Measurements from ENCODE around the gene CCT5. TPM values are rescaled to one million over a fixed set of nuclear protein-coding genes. Genes with fewer than 3 reads are reported as not detected.

Gene CCT5
- polyA plus RNA-seq, 3 donors = 142 to 236 (median 229) TPM

DNA sequence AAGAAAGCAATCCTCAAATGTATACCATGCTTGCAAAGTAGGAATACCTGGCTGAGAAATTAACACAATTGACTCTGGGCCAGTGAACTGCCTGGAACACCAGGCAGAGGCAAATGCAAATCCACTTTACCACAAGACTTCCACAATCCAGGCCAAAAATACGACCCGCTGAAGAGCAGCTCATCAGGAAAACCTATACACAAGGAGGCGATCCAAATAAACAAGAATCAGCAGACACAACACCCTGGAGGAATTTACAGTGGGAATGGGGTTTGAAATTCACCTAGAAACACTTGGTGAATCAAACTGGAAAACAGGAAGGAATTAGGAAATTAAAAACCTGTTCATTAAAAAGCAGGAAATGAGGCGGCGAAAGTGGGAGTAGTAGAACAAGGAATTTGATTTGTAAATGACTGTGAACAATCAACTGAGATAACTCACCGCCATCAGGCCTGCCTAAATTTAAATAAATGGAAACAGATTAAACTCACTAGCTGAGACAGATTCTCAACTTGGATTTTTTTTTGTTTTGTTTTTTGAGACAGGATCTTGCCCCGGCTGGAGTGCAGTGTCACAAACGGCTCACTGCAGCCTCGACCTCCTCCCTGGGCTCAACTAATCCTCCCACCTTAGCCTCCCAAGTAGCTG, 41.7 kb downstream of the CCT5 start:
- no peak for DNase-seq
- H3K9ac ChIP-seq (ENCODE audit: insufficient read depth, low read length, poor library complexity, severe bottlenecking) = no peak overlapping the region
- H3K27me3 ChIP-seq (ENCODE audit: control insufficient read depth in 2 of 2, insufficient read depth in 2 of 2, low read length in 2 of 2) = no peaks in the 10 kb centered on the region
- no peaks in the 10 kb centered on the region for H3K9me3 ChIP-seq (replicated peaks in 1 of 2; ENCODE audit: control insufficient read depth in 1 of 2, insufficient read depth in 1 of 2, low read length in 2 of 2)
- no peaks in the 10 kb centered on the region for H3K4me1 ChIP-seq (ENCODE audit: control insufficient read depth in 1 of 2, insufficient read depth in 2 of 2, low read length in 2 of 2)
- no peak overlapping the region for H2AFZ ChIP-seq (ENCODE audit: insufficient read depth, low read depth, low read length, poor library complexity, severe bottlenecking)
- no peak overlapping the region for H3K27ac ChIP-seq (ENCODE audit: low read depth in 1 of 2, low read length in 2 of 2)
- Mint-ChIP-seq H3K36me3 (no peaks in the 10 kb centered on the region), H3K27me3 (ENCODE audit: low read depth in 3 of 3) (peaks cover 0 to 3% (median 0%) of the 10 kb centered on the region in 3 donors), H3K27ac (peak overlapping the region in 1 of 7 donors; percentile 1), H3K9me3 (peaks cover 0 to 1% (median 0%) of the 10 kb centered on the region in 7 donors), H3K4me1 (peaks cover 11% of the 10 kb centered on the region), H3K4me3 (no peak overlapping the region)
- TF ChIP-seq, protein P1, sequence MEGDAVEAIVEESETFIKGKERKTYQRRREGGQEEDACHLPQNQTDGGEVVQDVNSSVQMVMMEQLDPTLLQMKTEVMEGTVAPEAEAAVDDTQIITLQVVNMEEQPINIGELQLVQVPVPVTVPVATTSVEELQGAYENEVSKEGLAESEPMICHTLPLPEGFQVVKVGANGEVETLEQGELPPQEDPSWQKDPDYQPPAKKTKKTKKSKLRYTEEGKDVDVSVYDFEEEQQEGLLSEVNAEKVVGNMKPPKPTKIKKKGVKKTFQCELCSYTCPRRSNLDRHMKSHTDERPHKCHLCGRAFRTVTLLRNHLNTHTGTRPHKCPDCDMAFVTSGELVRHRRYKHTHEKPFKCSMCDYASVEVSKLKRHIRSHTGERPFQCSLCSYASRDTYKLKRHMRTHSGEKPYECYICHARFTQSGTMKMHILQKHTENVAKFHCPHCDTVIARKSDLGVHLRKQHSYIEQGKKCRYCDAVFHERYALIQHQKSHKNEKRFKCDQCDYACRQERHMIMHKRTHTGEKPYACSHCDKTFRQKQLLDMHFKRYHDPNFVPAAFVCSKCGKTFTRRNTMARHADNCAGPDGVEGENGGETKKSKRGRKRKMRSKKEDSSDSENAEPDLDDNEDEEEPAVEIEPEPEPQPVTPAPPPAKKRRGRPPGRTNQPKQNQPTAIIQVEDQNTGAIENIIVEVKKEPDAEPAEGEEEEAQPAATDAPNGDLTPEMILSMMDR (IDR thresholded peaks at IDR 0.05) = no peak
- intact Hi-C loops (cut with micrococcal nuclease) = no loop called here
- H3K36me3 ChIP-seq (replicated peaks in 1 of 2; ENCODE audit: control insufficient read depth in 1 of 2, insufficient read depth in 2 of 2, low read length in 2 of 2) = no peaks in the 10 kb centered on the region
- H3K79me2 ChIP-seq (ENCODE audit: insufficient read depth, low read length) = no peaks in the 10 kb centered on the region
- H3K4me3 ChIP-seq (replicated peaks in 1 of 3; ENCODE audit: low read depth in 2 of 3, low read length in 3 of 3) = no peak overlapping the region
- no peak overlapping the region for H3K4me2 ChIP-seq (replicated peaks; ENCODE audit: extremely low read depth, low read length, poor library complexity, severe bottlenecking)
- no peaks in the 10 kb centered on the region for H4K20me1 ChIP-seq (ENCODE audit: insufficient read depth, low read length)
- WGBS (ENCODE audit: insufficient coverage) = 100% methylated on average over 3 of the region's 9 CpGs

DNA sequence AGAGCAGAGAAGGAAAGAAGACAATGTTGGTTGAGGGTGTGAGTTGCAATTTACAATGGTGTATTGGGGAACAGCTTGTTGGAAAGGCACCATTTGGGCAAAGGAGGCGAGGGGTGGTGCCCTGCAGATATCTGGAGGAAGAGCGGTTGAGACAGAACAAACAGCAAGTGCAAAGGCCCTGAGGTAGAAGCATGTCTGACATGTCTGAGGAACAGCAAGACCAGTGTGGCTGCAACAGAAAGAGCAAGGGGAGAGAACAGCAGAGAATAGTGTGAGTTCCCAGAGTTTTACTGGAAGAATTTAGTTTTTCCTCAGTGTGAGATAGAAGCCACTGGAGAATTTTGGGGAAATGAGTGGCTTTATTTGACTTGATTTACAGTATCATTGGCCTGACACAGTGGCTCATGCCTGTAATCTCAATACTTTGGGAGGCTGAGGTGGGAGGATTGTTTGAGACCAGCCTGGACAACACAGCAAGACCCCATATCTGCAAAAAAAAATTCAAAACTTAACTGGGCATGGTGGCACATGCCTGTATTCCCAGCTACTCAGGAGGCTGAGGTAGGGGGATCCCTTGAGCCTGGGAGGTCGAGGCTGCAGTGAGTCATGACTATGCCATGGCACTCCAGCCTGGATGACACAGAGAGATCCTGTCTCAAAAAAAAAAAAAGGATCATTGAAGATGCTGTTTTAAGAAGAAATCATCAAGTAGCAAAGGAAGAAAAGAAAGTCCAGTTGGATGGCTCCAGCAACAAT, 44.0 kb downstream of the CCT5 start:
- Mint-ChIP-seq H3K27ac (no peak overlapping the region), H3K4me1 (peaks cover 8% of the 10 kb centered on the region), H3K4me3 (no peak overlapping the region), H3K36me3 (no peaks in the 10 kb centered on the region), H3K27me3 (ENCODE audit: low read depth in 3 of 3) (peaks cover 3 to 4% (median 3%) of the 10 kb centered on the region in 3 donors), H3K9me3 (no peaks in the 10 kb centered on the region)
- Histone ChIP-seq H3K79me2 (ENCODE audit: insufficient read depth, low read length) (no peaks in the 10 kb centered on the region), H3K36me3 (replicated peaks in 1 of 2; ENCODE audit: control insufficient read depth in 1 of 2, insufficient read depth in 2 of 2, low read length in 2 of 2) (no peaks in the 10 kb centered on the region), H3K4me3 (replicated peaks in 1 of 3; ENCODE audit: low read depth in 2 of 3, low read length in 3 of 3) (no peak overlapping the region), H4K20me1 (ENCODE audit: insufficient read depth, low read length) (no peaks in the 10 kb centered on the region), H3K27me3 (ENCODE audit: control insufficient read depth in 2 of 2, insufficient read depth in 2 of 2, low read length in 2 of 2) (no peaks in the 10 kb centered on the region), H2AFZ (ENCODE audit: insufficient read depth, low read depth, low read length, poor library complexity, severe bottlenecking) (no peak overlapping the region), H3K4me1 (ENCODE audit: control insufficient read depth in 1 of 2, insufficient read depth in 2 of 2, low read length in 2 of 2) (no peaks in the 10 kb centered on the region), H3K9ac (ENCODE audit: insufficient read depth, low read length, poor library complexity, severe bottlenecking) (no peak overlapping the region), H3K4me2 (replicated peaks; ENCODE audit: extremely low read depth, low read length, poor library complexity, severe bottlenecking) (no peak overlapping the region), H3K27ac (ENCODE audit: low read depth in 1 of 2, low read length in 2 of 2) (no peak overlapping the region), H3K9me3 (replicated peaks in 1 of 2; ENCODE audit: control insufficient read depth in 1 of 2, insufficient read depth in 1 of 2, low read length in 2 of 2) (no peaks in the 10 kb centered on the region)
- TF ChIP-seq, protein P1 (IDR thresholded peaks at IDR 0.05) = no peak
- intact Hi-C loops (cut with micrococcal nuclease) = no loop called here
- no peak for DNase-seq
- whole genome bisulfite sequencing (ENCODE audit: insufficient coverage) = 100% methylated on average over 3 of the region's 3 CpGs

Data from CD14-positive monocyte (primary cell).